ENCODE data around the gene LYRM1.

DNA sequence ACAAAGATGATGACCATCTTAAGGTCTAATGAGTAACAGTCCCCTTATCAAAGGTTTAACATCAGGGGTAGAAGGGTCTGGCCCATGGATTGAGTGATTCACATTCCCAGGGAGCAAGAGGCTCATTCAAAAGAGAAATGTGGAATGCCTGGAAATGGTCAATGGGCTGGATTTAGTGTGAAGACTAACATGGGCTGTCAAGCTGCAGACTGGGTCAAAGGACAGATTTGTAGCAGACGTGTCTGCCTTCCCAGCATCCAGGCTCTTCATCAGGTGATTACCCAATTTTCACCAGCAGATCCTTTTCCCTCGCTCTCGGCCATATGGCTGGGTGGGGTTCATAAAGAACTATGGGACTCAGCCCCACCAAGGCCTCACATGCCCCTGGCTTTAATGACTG lies 27.2 kb upstream of the LYRM1 start:
- TF ChIP-seq, protein P1, sequence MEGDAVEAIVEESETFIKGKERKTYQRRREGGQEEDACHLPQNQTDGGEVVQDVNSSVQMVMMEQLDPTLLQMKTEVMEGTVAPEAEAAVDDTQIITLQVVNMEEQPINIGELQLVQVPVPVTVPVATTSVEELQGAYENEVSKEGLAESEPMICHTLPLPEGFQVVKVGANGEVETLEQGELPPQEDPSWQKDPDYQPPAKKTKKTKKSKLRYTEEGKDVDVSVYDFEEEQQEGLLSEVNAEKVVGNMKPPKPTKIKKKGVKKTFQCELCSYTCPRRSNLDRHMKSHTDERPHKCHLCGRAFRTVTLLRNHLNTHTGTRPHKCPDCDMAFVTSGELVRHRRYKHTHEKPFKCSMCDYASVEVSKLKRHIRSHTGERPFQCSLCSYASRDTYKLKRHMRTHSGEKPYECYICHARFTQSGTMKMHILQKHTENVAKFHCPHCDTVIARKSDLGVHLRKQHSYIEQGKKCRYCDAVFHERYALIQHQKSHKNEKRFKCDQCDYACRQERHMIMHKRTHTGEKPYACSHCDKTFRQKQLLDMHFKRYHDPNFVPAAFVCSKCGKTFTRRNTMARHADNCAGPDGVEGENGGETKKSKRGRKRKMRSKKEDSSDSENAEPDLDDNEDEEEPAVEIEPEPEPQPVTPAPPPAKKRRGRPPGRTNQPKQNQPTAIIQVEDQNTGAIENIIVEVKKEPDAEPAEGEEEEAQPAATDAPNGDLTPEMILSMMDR (IDR thresholded peaks at IDR 0.05 in 2 of 3, conservative IDR thresholded peaks at IDR 0.05 in 1 of 3; ENCODE audit: control insufficient read depth in 2 of 3, extremely low read depth in 1 of 3, insufficient read depth in 1 of 3, low read depth in 3 of 3, low read length in 3 of 3) = no peak
- TF ChIP-seq, protein P2, sequence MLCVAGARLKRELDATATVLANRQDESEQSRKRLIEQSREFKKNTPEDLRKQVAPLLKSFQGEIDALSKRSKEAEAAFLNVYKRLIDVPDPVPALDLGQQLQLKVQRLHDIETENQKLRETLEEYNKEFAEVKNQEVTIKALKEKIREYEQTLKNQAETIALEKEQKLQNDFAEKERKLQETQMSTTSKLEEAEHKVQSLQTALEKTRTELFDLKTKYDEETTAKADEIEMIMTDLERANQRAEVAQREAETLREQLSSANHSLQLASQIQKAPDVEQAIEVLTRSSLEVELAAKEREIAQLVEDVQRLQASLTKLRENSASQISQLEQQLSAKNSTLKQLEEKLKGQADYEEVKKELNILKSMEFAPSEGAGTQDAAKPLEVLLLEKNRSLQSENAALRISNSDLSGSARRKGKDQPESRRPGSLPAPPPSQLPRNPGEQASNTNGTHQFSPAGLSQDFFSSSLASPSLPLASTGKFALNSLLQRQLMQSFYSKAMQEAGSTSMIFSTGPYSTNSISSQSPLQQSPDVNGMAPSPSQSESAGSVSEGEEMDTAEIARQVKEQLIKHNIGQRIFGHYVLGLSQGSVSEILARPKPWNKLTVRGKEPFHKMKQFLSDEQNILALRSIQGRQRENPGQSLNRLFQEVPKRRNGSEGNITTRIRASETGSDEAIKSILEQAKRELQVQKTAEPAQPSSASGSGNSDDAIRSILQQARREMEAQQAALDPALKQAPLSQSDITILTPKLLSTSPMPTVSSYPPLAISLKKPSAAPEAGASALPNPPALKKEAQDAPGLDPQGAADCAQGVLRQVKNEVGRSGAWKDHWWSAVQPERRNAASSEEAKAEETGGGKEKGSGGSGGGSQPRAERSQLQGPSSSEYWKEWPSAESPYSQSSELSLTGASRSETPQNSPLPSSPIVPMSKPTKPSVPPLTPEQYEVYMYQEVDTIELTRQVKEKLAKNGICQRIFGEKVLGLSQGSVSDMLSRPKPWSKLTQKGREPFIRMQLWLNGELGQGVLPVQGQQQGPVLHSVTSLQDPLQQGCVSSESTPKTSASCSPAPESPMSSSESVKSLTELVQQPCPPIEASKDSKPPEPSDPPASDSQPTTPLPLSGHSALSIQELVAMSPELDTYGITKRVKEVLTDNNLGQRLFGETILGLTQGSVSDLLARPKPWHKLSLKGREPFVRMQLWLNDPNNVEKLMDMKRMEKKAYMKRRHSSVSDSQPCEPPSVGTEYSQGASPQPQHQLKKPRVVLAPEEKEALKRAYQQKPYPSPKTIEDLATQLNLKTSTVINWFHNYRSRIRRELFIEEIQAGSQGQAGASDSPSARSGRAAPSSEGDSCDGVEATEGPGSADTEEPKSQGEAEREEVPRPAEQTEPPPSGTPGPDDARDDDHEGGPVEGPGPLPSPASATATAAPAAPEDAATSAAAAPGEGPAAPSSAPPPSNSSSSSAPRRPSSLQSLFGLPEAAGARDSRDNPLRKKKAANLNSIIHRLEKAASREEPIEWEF (IDR thresholded peaks at IDR 0.05; ENCODE audit: insufficient replicate concordance, low read depth, low read length) = no peak
- TF ChIP-seq TAF1 (IDR thresholded peaks at IDR 0.05; ENCODE audit: borderline replicate concordance, low read depth, low read length) = no peak
- TF ChIP-seq PAX8 (IDR thresholded peaks at IDR 0.05) = no peak
- no peak for TF ChIP-seq CEBPB (IDR thresholded peaks at IDR 0.05; ENCODE audit: borderline replicate concordance in 1 of 2, low read depth in 2 of 2, low read length in 2 of 2)
- TF ChIP-seq EZH2 (IDR thresholded peaks at IDR 0.05; ENCODE audit: borderline replicate concordance, control insufficient read depth, low read depth, low read length) = no peak
- TF ChIP-seq NRF1 (conservative IDR thresholded peaks at IDR 0.05; ENCODE audit: low read depth, low read length) = no peak

Data from GM12878 (cell line).